Mesendoderm (in vitro differentiated cells): ENCODE data around the gene NMRK1.

Experiments
- DNase-seq: peaks from one replicate; pipeline ENCODE4 v3.0.0; 2013
- H2AK5ac ChIP-seq: 2 replicates; pipeline ENCODE4 v1.6.1; 2013; ENCODE audit warnings: low read length, inconsistent platforms
- H2BK120ac ChIP-seq: 2 replicates; pipeline ENCODE4 v1.6.1; 2013; ENCODE audit warnings: low read depth, mild to moderate bottlenecking, low read length, moderate library complexity, mixed read lengths
- H2BK15ac ChIP-seq: replicated peaks from 2 replicates; pipeline ENCODE4 v1.6.1; 2013; ENCODE audit warnings: low read depth, mild to moderate bottlenecking, moderate library complexity
- H2BK5ac ChIP-seq: 2 replicates; pipeline ENCODE4 v1.6.1; 2013; ENCODE audit warnings: low read length, inconsistent platforms
- H3K18ac ChIP-seq: 2 replicates; pipeline ENCODE4 v1.6.1; 2013; ENCODE audit warnings: mild to moderate bottlenecking, low read length, mixed read lengths
- H3K23ac ChIP-seq: one replicate; pipeline ENCODE4 v1.6.1; 2013; ENCODE audit warnings: low read length
- H3K27ac ChIP-seq: 2 replicates; pipeline ENCODE4 v1.5.1; 2013; ENCODE audit warnings: low read depth, mild to moderate bottlenecking, inconsistent platforms, low read length, moderate library complexity
- H3K27me3 ChIP-seq: 2 replicates; pipeline ENCODE4 v1.6.1; 2013; ENCODE audit warnings: low read length, control low read depth, mild to moderate bottlenecking, inconsistent platforms; ENCODE audit not compliant: insufficient read depth, poor library complexity
- H3K36me3 ChIP-seq: 2 replicates; pipeline ENCODE4 v1.6.1; 2013; ENCODE audit warnings: low read length, inconsistent platforms; ENCODE audit not compliant: control insufficient read depth, insufficient read depth
- H3K4ac ChIP-seq: one replicate; pipeline ENCODE4 v1.6.1; 2013; ENCODE audit warnings: low read depth, mild to moderate bottlenecking, low read length, moderate library complexity
- H3K4me1 ChIP-seq: 2 replicates; pipeline ENCODE4 v1.6.1; 2013; ENCODE audit warnings: low read depth, low read length, inconsistent platforms; ENCODE audit not compliant: control insufficient read depth
- H3K4me2 ChIP-seq: 2 replicates; pipeline ENCODE4 v1.6.1; 2013; ENCODE audit warnings: low read length
- H3K4me3 ChIP-seq: 2 replicates; pipeline ENCODE4 v1.5.1; 2013; ENCODE audit warnings: mild to moderate bottlenecking, low read length
- H3K56ac ChIP-seq: one replicate; pipeline ENCODE4 v1.6.1; 2013; ENCODE audit warnings: low read length
- H3K79me1 ChIP-seq: 2 replicates; pipeline ENCODE4 v1.6.1; 2013; ENCODE audit warnings: low read length, inconsistent platforms
- H3K79me2 ChIP-seq: 2 replicates; pipeline ENCODE4 v1.6.1; 2013; ENCODE audit warnings: mild to moderate bottlenecking, low read length; ENCODE audit not compliant: control insufficient read depth, insufficient read depth
- H3K9ac ChIP-seq: 2 replicates; pipeline ENCODE4 v1.6.1; 2013; ENCODE audit warnings: low read length, inconsistent platforms
- H4K5ac ChIP-seq: one replicate; pipeline ENCODE4 v1.6.1; 2013; ENCODE audit warnings: low read length
- H4K8ac ChIP-seq: one replicate; pipeline ENCODE4 v1.6.1; 2013; ENCODE audit warnings: low read depth, mild to moderate bottlenecking, control low read depth, low read length, moderate library complexity
- WGBS: extraction: QIAGEN DNeasy Blood & Tissue Kit; methylation state at CpG from one replicate; pipeline ENCODE4 v1.1.7; 2013; ENCODE audit warnings: low lambda C conversion rate, missing lambda C conversion rate; ENCODE audit not compliant: insufficient coverage; ENCODE audit errors: extremely low coverage; 5-methylcytosine and 5-hydroxymethylcytosine counted together

The NMRK1 gene

GRCh38 chr9:75106857-75107256, 18.9 kb upstream of the NMRK1 start:
- Histone ChIP-seq H3K4me3 (no peak overlapping the region), H4K8ac (no peak overlapping the region), H3K9ac (no peak overlapping the region), H3K4me2 (no peak overlapping the region), H3K4me1 (no peaks in the 10 kb centered on the region), H2AK5ac (no peak overlapping the region), H3K36me3 (no peaks in the 10 kb centered on the region), H2BK5ac (no peak overlapping the region), H3K27ac (no peak overlapping the region), H3K18ac (no peak overlapping the region), H3K23ac (no peak overlapping the region), H3K56ac (no peak overlapping the region), H3K79me1 (peaks cover 4% of the 10 kb centered on the region), H3K79me2 (no peaks in the 10 kb centered on the region), H2BK120ac (no peak overlapping the region), H3K27me3 (no peaks in the 10 kb centered on the region), H4K5ac (no peak overlapping the region), H2BK15ac (no peak overlapping the region), H3K4ac (no peak overlapping the region)
- no CpG with 5 or more reads among the region's 6 CpGs for WGBS
- DNase-seq: no peak

GRCh38 chr9:75105841-75106240, 17.9 kb upstream of the NMRK1 start:
- Histone ChIP-seq H3K4me2 (no peak overlapping the region), H3K4ac (no peak overlapping the region), H4K8ac (no peak overlapping the region), H3K9ac (no peak overlapping the region), H3K27ac (no peak overlapping the region), H3K27me3 (no peaks in the 10 kb centered on the region), H3K79me1 (peaks cover 4% of the 10 kb centered on the region), H2BK15ac (no peak overlapping the region), H3K4me3 (no peak overlapping the region), H2AK5ac (no peak overlapping the region), H2BK5ac (no peak overlapping the region), H3K4me1 (no peaks in the 10 kb centered on the region), H3K36me3 (no peaks in the 10 kb centered on the region), H3K23ac (no peak overlapping the region), H3K56ac (no peak overlapping the region), H2BK120ac (no peak overlapping the region), H3K18ac (no peak overlapping the region), H3K79me2 (no peaks in the 10 kb centered on the region), H4K5ac (no peak overlapping the region)
- no CpG with 5 or more reads among the region's 2 CpGs for whole genome bisulfite sequencing
- DNase-seq: no peak

GRCh38 chr9:75105019-75105540, 17.1 kb upstream of the NMRK1 start:
- Histone ChIP-seq H3K36me3 (no peaks in the 10 kb centered on the region), H4K8ac (no peak overlapping the region), H3K79me2 (no peaks in the 10 kb centered on the region), H3K27me3 (no peaks in the 10 kb centered on the region), H3K4me2 (no peak overlapping the region), H2AK5ac (no peak overlapping the region), H3K79me1 (peaks cover 4% of the 10 kb centered on the region), H3K27ac (no peak overlapping the region), H4K5ac (no peak overlapping the region), H3K18ac (no peak overlapping the region), H3K23ac (no peak overlapping the region), H3K4me3 (no peak overlapping the region), H3K56ac (no peak overlapping the region), H2BK120ac (no peak overlapping the region), H3K4me1 (no peaks in the 10 kb centered on the region), H3K9ac (no peak overlapping the region), H2BK15ac (no peak overlapping the region), H2BK5ac (no peak overlapping the region), H3K4ac (no peak overlapping the region)
- no CpG with 5 or more reads among the region's 2 CpGs for WGBS
- DNase-seq: no peak

DNA sequence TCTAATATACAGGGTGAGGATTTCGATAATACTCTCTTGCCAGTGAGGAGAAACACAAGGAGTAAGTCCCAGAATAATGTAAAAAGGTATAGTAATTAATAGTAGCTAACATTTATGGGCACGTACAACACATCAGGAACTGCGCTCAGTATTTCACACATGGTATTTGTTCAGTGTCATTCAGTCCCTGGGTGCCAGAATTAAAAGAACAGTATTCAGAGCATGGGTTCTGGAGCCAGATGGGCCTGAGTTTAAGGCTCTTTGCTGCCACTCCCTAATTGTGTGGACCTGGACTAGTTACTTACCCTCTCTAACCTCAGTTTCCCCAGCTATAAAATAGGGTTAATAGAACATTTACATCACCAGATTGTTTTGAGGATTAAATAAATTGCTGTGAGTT, 16.7 kb upstream of the NMRK1 start:
- no peak overlapping the region for H3K4me2 ChIP-seq
- no peak for DNase-seq
- H2BK15ac ChIP-seq: no peak overlapping the region
- H2BK120ac ChIP-seq: no peak overlapping the region
- no peak overlapping the region for H3K27ac ChIP-seq
- no peak overlapping the region for H3K9ac ChIP-seq
- no peak overlapping the region for H3K4me3 ChIP-seq
- H3K23ac ChIP-seq: no peak overlapping the region
- H4K8ac ChIP-seq: no peak overlapping the region
- no peak overlapping the region for H2AK5ac ChIP-seq
- H4K5ac ChIP-seq: no peak overlapping the region
- no peak overlapping the region for H2BK5ac ChIP-seq
- no peak overlapping the region for H3K4ac ChIP-seq
- H3K18ac ChIP-seq: no peak overlapping the region
- no peaks in the 10 kb centered on the region for H3K4me1 ChIP-seq
- H3K56ac ChIP-seq: no peak overlapping the region
- peaks cover 2% of the 10 kb centered on the region for H3K79me1 ChIP-seq
- H3K79me2 ChIP-seq: no peaks in the 10 kb centered on the region
- no peaks in the 10 kb centered on the region for H3K27me3 ChIP-seq
- WGBS: no CpG with 5 or more reads among the region's 3 CpGs
- no peaks in the 10 kb centered on the region for H3K36me3 ChIP-seq

GRCh38 chr9:75102177-75102790, 14.3 kb upstream of the NMRK1 start:
- no peaks in the 10 kb centered on the region for H3K27me3 ChIP-seq
- DNase-seq: no peak
- no peak overlapping the region for H4K5ac ChIP-seq
- no peaks in the 10 kb centered on the region for H3K4me1 ChIP-seq
- no peak overlapping the region for H2BK120ac ChIP-seq
- no peak overlapping the region for H2BK15ac ChIP-seq
- H3K79me1 ChIP-seq: no peaks in the 10 kb centered on the region
- H3K56ac ChIP-seq: no peak overlapping the region
- no peak overlapping the region for H3K18ac ChIP-seq
- H3K4me3 ChIP-seq: no peak overlapping the region
- no peaks in the 10 kb centered on the region for H3K79me2 ChIP-seq
- H3K23ac ChIP-seq: no peak overlapping the region
- no peak overlapping the region for H3K27ac ChIP-seq
- H3K36me3 ChIP-seq: no peaks in the 10 kb centered on the region
- no peak overlapping the region for H3K9ac ChIP-seq
- H4K8ac ChIP-seq: no peak overlapping the region
- H3K4ac ChIP-seq: no peak overlapping the region
- no CpG with 5 or more reads among the region's 7 CpGs for WGBS
- H2BK5ac ChIP-seq: no peak overlapping the region
- H2AK5ac ChIP-seq: no peak overlapping the region
- no peak overlapping the region for H3K4me2 ChIP-seq

DNA sequence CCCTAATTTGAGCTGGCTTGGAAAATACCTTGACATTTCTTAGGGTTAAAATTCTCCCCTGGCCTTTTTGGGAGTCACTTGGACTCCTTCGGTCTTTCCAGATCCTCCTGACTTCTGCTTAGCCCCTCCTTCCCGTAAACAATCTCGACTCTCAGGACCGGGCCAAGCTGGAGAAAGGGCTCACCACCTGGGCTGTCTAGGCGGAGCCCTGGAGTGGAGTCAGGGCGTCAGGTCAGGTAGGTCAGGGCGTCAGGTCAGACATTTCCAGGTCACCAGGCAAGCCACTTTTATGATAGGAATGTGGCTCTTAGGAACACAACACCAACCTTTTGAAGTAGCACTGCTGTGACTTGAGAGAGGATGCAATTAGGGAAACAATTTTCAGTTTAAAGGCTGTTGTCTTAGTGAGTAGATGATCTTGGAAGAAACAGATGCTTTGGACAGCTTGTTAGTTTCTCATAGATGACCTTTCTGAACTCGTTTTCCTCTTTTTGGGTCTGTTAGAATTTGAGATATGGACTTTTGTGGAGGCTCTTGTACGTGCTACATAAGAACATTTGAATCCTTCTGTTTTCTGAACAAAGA, 13.1 kb upstream of the NMRK1 start:
- DNase-seq: no peak
- Histone ChIP-seq H3K9ac (no peak overlapping the region), H3K79me1 (no peaks in the 10 kb centered on the region), H3K4me1 (no peaks in the 10 kb centered on the region), H4K5ac (no peak overlapping the region), H3K79me2 (no peaks in the 10 kb centered on the region), H3K4me3 (no peak overlapping the region), H3K18ac (no peak overlapping the region), H2AK5ac (no peak overlapping the region), H3K27me3 (no peaks in the 10 kb centered on the region), H2BK5ac (no peak overlapping the region), H3K27ac (no peak overlapping the region), H2BK120ac (no peak overlapping the region), H3K4me2 (no peak overlapping the region), H3K56ac (no peak overlapping the region), H2BK15ac (no peak overlapping the region), H3K4ac (no peak overlapping the region), H3K23ac (peak overlapping the region; percentile 15), H4K8ac (no peak overlapping the region), H3K36me3 (no peaks in the 10 kb centered on the region)
- WGBS: no CpG with 5 or more reads among the region's 9 CpGs
